Myocyte (in vitro differentiated cells): ENCODE data around the gene UPK1A. TPM values are rescaled to one million over a fixed set of nuclear protein-coding genes. Genes with fewer than 3 reads are reported as not detected.

ENCODE experiments used
- DNase-seq: peaks from one replicate; pipeline ENCODE4 v3.0.0-alpha.2; 2012; ENCODE audit warnings: low read depth
- polyA plus RNA-seq: library from polyadenylated mRNA; unstranded; fragments of >200 nt; gene quantifications from one replicate; pipeline ENCODE4 v1.2.1, GENCODE V29; 2012; ENCODE audit warnings: missing spikeins
- total RNA-seq: library from RNA; depleted of rRNA; stranded (reverse); fragments of >200 nt; gene quantifications from 2 replicates; pipeline ENCODE4 v1.2.3, GENCODE V29; 2014

Gene UPK1A
- total RNA-seq, result not detected in 2 replicates
- polyA plus RNA-seq, result 0.23 TPM

GRCh38 chr19:35666251-35666913, at the start of gene UPK1A:
Gene UPK1A (plus strand): TSS chr19:35666517. CDS start chr19:35666813, 296 bp downstream.
- no peak for DNase-seq

GRCh38 chr19:35618857-35619256, 47.5 kb upstream of the UPK1A start:
- no peak for DNase-seq

- no peak for DNase-seq
These were observed 46.9 kb upstream of the UPK1A start for GRCh38 chr19:35619290-35619923.

GRCh38 chr19:35620001-35620400, 46.3 kb upstream of the UPK1A start:
- DNase-seq, result no peak

GRCh38 chr19:35621708-35622107, 44.6 kb upstream of the UPK1A start:
- no peak for DNase-seq

GRCh38 chr19:35622750-35623149, 43.6 kb upstream of the UPK1A start:
- no peak for DNase-seq

- no peak for DNase-seq
These were observed 42.8 kb upstream of the UPK1A start for GRCh38 chr19:35623327-35624010.

GRCh38 chr19:35628264-35628564, 38.1 kb upstream of the UPK1A start:
- no peak for DNase-seq

- peak; percentile 100 for DNase-seq
These were observed 37.6 kb upstream of the UPK1A start, which contains the start of gene RBM42 for GRCh38 chr19:35628565-35629331. Gene RBM42 (plus strand): TSS chr19:35629036. CDS start chr19:35629154, 118 bp downstream.

- no peak for DNase-seq
These were observed 37.0 kb upstream of the UPK1A start for GRCh38 chr19:35629332-35629633.

- no peak for DNase-seq
These were observed 32.4 kb upstream of the UPK1A start for GRCh38 chr19:35633727-35634440.

- no peak for DNase-seq
These were observed 29.7 kb upstream of the UPK1A start for GRCh38 chr19:35636651-35637050.

- DNase-seq, result no peak
These were observed 29.2 kb upstream of the UPK1A start for GRCh38 chr19:35637165-35637564.

GRCh38 chr19:35639321-35639639, 27.0 kb upstream of the UPK1A start:
- no peak for DNase-seq

GRCh38 chr19:35639863-35640262, 26.5 kb upstream of the UPK1A start:
- no peak for DNase-seq

GRCh38 chr19:35641515-35642151, 24.7 kb upstream of the UPK1A start, which contains the start of gene ETV2:
Gene ETV2 (plus strand): TSS chr19:35641745. CDS start chr19:35642461, 716 bp downstream.
- DNase-seq, result no peak

- no peak for DNase-seq
These were observed 24.0 kb upstream of the UPK1A start for GRCh38 chr19:35642312-35642711.

- DNase-seq, result no peak
These were observed 23.5 kb upstream of the UPK1A start for GRCh38 chr19:35642798-35643254.

- peak; percentile 79 for DNase-seq
These were observed 22.8 kb upstream of the UPK1A start for GRCh38 chr19:35643255-35644205.
